HUES6 (cell line): ENCODE measurements around the gene CACNG1.

Experiments used
- H3K27ac ChIP-seq: 2 replicates; pipeline ENCODE4 v1.7.0; 2013; ENCODE audit warnings: low read depth, mild to moderate bottlenecking, low read length, inconsistent platforms
- H3K27me3 ChIP-seq: 2 replicates; pipeline ENCODE4 v1.6.1; 2013; ENCODE audit warnings: low read length; ENCODE audit not compliant: control insufficient read depth, insufficient read depth
- H3K36me3 ChIP-seq: 2 replicates; pipeline ENCODE4 v1.6.1; 2013; ENCODE audit warnings: low read length; ENCODE audit not compliant: control insufficient read depth, insufficient read depth
- H3K4me1 ChIP-seq: 2 replicates; pipeline ENCODE4 v1.6.1; 2013; ENCODE audit warnings: low read length; ENCODE audit not compliant: control insufficient read depth, insufficient read depth
- H3K4me3 ChIP-seq: 2 replicates; pipeline ENCODE4 v1.5.1; 2013; ENCODE audit warnings: low read depth, low read length
- H3K9ac ChIP-seq: one replicate; pipeline ENCODE4 v1.6.1; 2013; ENCODE audit warnings: mild to moderate bottlenecking, low read length
- H3K9me3 ChIP-seq: 2 replicates; pipeline ENCODE4 v1.6.1; 2013; ENCODE audit warnings: low read depth, low read length; ENCODE audit not compliant: control insufficient read depth, insufficient read depth

The CACNG1 gene, protein sequence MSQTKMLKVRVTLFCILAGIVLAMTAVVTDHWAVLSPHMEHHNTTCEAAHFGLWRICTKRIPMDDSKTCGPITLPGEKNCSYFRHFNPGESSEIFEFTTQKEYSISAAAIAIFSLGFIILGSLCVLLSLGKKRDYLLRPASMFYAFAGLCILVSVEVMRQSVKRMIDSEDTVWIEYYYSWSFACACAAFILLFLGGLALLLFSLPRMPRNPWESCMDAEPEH

DNA sequence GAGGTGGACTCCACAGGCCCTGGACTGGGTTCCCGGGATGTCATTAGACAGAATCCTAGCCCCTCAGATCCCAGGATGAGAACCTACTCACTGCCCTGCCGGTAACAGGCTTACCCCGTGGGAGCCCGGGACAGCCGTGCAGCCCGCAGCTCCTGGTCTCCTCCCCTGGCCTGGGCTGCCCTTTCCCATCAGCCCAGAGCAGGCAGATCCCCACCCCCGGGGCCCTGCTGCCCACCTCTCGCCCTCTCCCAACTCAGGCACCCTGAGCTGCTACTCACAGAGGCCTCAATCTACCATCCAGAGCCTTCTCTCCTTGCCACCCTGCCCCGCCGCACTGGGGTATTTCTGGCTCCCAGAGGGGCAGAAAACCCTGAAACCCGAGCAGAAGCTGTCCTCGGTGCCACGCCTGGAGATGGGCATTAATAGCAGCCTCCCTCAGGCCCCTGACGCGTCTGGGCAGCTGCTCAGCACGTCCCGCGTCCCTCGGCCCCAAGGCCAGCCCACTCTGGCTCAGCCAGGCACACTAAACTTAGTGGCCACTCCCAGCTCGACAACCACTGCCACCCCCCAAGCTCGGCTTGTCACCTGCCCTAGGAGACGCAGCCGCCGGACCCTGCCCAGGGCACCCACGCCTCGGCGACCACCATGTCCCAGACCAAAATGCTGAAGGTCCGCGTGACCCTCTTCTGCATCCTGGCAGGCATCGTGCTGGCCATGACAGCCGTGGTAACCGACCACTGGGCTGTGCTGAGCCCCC, at the start of gene CACNG1:
Gene CACNG1 (plus strand): TSS at position 539 of the 757 bp plus-strand sequence. CDS start 107 bp downstream, at position 646.
- Histone ChIP-seq H3K36me3 (no peaks in the 10 kb centered on the region), H3K4me1 (no peaks in the 10 kb centered on the region), H3K9me3 (peaks cover 17% of the 10 kb centered on the region), H3K9ac (no peak within 1 kb of the TSS), H3K4me3 (no peak within 1 kb of the TSS), H3K27ac (no peak within 1 kb of the TSS), H3K27me3 (no peaks in the 10 kb centered on the region)

DNA sequence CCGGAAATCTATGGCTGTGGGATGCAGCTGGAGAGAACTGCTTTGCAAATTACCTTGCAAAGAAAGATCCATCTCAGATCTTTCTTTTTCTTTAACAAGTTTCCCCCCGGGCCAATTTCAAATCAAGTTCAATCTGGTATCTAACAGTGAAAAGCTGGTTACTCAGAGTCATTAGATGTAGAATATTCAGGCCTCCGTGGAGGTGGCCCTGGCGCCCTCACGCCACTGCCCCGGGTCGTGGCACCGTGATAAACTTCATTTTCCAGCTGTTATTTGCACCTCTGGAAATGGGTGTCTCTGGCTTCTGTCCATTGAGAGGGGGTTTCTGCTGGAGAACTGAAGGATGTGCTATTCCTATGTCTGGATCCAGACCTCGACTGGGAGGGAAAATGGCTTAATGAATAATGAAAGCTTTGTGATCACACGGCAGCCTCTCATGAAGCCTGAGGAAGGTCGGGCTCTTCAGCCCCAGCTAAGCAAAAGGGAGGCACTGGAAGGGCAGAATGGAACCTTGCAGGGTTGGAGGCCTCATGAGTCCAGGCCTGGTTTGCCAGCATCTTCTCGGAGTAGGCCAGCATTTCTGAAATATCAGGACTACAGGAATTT, 49.3 kb upstream of the CACNG1 start:
- Histone ChIP-seq H3K4me3 (no peak overlapping the region), H3K4me1 (no peaks in the 10 kb centered on the region), H3K9ac (no peak overlapping the region), H3K27me3 (no peaks in the 10 kb centered on the region), H3K27ac (no peak overlapping the region), H3K9me3 (no peaks in the 10 kb centered on the region), H3K36me3 (no peaks in the 10 kb centered on the region)

DNA sequence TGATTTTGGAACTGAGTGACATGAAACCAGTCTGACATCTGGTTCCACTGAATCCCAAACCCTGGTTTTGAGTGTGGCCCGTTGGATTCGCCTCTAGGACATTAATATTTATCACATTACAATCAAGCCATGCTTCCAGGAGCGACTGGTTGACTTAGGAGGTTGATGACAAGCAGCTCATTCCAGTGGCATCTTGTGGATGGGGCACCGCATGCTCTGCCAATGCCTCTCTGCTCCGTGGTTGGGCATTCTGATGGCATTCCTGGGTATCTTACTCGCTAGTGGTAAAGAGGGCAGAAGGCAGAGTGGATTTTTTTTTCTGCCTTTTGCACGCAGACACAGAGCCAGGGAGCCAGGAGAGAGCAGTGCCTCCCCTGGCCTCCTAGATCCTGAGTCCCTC, 48.4 kb upstream of the CACNG1 start:
- H3K4me1 ChIP-seq = no peaks in the 10 kb centered on the region

DNA sequence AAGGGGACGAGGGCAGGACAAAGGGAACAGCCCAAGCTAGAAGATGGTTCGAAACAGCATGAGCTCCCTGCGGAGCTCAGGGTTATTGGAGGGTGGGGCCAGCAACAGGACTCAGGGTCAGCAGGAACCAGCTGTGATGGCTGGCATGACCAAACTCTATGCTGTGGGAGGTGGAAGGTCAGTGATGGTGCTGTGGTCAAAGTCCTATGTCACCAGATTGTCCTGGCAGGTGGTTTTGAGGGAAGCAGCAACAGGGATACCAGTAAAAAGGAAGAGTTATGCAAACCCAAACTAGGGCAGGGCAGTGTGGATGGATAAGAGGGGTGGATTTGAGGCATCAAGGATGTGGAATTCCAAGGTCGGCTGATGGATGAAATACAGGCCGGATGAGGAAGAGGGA, 47.4 kb upstream of the CACNG1 start:
- H3K27ac ChIP-seq = no peak overlapping the region
- peaks cover 9% of the 10 kb centered on the region for H3K9me3 ChIP-seq
- no peaks in the 10 kb centered on the region for H3K27me3 ChIP-seq
- H3K4me1 ChIP-seq = no peaks in the 10 kb centered on the region
- H3K4me3 ChIP-seq = no peak overlapping the region
- H3K36me3 ChIP-seq = no peaks in the 10 kb centered on the region
- H3K9ac ChIP-seq = no peak overlapping the region

More for the DNA sequence above, 48.4 kb upstream of the CACNG1 start:
- Histone ChIP-seq H3K27me3 (no peaks in the 10 kb centered on the region), H3K9me3 (peaks cover 6% of the 10 kb centered on the region), H3K9ac (no peak overlapping the region), H3K4me3 (no peak overlapping the region), H3K27ac (no peak overlapping the region), H3K36me3 (no peaks in the 10 kb centered on the region)

DNA sequence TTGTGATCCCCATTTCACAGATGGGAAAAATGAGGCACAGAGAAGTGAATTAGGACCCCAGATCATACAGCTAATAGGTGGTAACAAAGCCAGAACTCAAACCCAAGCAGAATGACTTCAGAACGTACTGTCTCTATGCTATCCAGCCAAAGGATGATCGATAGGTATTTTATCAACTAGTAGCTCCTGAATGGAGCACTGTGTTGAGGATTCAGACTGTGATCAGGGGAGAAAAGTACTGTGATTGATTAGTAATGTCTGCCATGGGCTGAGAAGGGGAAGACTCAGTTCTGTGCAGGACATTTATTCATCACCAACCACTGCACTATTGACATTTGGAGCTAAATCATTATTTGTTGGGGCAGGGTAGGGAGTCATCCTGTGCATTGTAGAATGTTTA, 41.1 kb upstream of the CACNG1 start:
- H3K9me3 ChIP-seq = peaks cover 9% of the 10 kb centered on the region
- H3K27ac ChIP-seq = no peak overlapping the region
- no peaks in the 10 kb centered on the region for H3K4me1 ChIP-seq
- no peaks in the 10 kb centered on the region for H3K27me3 ChIP-seq
- H3K9ac ChIP-seq = no peak overlapping the region
- H3K36me3 ChIP-seq = no peaks in the 10 kb centered on the region
- no peak overlapping the region for H3K4me3 ChIP-seq

DNA sequence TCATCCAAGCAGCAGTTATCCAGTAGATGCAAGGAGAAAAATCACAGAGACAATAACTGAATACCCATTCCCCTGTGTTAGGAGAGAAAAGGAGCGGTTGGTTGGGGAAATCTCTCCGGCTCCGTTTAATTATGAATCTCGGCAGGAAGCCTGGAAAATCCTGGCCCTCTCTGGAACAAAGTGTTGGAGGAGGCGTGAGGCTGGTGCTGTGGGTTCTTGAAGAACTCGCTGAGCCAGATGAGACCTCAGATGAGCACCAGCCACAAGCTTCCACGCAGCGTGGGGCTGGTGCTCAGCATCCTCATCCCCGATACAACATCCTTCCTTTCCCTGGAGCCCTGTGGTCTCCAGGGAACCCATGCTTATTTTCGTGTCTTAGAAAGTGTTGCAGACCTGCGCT, 40.2 kb upstream of the CACNG1 start:
- H3K9me3 ChIP-seq = peaks cover 9% of the 10 kb centered on the region
- H3K27me3 ChIP-seq = no peaks in the 10 kb centered on the region
- H3K36me3 ChIP-seq = no peaks in the 10 kb centered on the region
- no peak overlapping the region for H3K4me3 ChIP-seq
- no peak overlapping the region for H3K27ac ChIP-seq
- H3K4me1 ChIP-seq = no peaks in the 10 kb centered on the region
- H3K9ac ChIP-seq = no peak overlapping the region

DNA sequence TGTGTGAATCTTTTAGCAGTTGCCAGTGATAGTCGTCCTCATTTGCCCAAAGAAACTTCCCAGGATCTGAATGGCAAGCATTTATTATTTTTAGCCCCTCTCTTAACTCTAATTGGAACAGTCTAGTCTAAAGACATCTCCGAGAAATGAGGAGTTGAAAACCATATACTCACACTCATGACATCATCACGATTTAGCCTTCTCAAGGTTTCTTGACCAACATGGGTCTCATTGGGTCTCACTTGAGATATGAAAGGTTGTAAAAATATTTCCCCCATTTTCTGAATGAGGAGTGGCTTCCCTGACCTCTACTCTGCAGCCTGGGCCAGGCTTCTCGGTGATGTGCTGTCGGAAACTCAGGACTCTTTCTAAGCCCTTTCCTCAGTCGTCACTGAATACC, 37.1 kb upstream of the CACNG1 start:
- Histone ChIP-seq H3K4me3 (no peak overlapping the region), H3K9ac (no peak overlapping the region), H3K4me1 (no peaks in the 10 kb centered on the region), H3K9me3 (no peaks in the 10 kb centered on the region), H3K36me3 (no peaks in the 10 kb centered on the region), H3K27ac (no peak overlapping the region), H3K27me3 (no peaks in the 10 kb centered on the region; the same call in 1 of the 2 replicates)

DNA sequence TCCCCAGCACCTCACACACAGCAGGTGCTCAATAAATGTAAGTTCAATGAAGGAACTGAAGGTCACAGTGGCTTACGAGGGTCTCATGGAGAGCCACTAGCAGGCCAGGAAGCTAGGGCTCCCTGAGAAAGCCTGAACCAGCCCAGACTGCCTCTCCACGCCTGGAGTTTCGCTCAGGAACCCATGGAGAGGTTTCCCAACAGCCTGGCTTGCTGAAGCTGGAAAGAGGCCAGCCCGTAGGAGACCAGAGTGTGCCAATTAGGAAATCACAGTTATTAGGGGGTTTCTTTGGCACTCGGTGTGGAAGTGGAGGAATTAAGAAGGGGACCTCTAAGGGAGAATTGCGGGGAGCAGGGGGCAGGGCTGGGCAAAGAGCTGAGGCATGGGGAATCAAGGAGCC, 36.3 kb upstream of the CACNG1 start:
- Histone ChIP-seq H3K27ac (no peak overlapping the region), H3K27me3 (no peaks in the 10 kb centered on the region; the same call in 1 of the 2 replicates), H3K36me3 (no peaks in the 10 kb centered on the region), H3K9ac (no peak overlapping the region), H3K9me3 (no peaks in the 10 kb centered on the region), H3K4me1 (no peaks in the 10 kb centered on the region), H3K4me3 (no peak overlapping the region)

DNA sequence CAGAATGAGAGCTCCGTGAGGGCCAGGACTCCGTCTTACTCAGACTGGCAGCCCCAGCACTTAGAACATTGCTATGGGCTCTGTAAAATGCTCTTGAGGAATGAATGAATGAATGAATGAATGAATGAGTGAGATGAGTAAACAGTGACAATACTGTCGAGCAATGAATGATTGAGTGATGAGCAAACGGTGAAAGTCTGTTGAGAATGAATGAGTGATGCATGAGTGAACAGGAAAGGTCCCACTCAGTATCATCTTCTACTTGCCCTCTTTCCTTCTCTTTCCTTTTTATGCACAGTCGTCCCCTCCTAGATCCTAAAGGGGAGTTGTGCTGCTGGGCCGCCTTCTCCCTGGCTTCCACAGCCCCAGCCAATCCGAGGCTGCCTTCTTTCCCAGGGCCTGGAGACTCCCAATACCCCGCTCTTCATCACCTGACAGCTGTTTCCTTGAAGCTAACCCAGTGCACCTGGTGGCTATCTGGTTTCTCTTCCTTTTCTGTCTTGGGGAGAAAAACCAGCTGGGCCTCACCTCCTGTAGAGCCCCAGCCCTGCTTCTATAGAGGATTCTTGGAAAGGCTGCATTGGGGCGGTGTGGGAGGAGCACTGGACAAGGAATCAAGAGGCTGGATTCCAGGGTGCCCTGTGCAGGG, 32.7 kb upstream of the CACNG1 start:
- Histone ChIP-seq H3K9ac (no peak overlapping the region), H3K9me3 (no peaks in the 10 kb centered on the region), H3K4me3 (no peak overlapping the region), H3K4me1 (no peaks in the 10 kb centered on the region), H3K27me3 (no peaks in the 10 kb centered on the region; the same call in 1 of the 2 replicates), H3K36me3 (no peaks in the 10 kb centered on the region), H3K27ac (no peak overlapping the region)

DNA sequence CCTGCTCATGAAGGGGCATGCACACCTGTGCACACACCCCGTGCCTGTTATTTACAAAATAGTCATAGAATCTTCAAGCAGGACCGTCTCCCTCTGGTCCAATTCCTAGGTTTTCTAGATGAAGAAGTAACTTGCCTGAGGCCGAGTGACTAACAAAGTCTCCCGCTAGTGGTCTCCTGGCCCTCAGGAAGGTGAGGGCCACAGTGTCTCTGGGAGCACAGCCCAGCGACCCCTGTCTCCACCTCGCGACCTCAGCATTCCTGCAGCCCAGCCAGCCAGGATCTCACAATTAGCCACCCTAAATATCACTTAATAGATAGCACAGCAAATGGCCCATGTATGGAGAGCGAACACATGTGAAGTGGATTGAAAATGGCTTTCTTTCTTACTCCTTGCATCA, 30.5 kb upstream of the CACNG1 start:
- Histone ChIP-seq H3K27me3 (no peaks in the 10 kb centered on the region; the same call in 1 of the 2 replicates), H3K9me3 (no peaks in the 10 kb centered on the region), H3K27ac (no peak overlapping the region), H3K9ac (no peak overlapping the region), H3K4me1 (peaks cover 5% of the 10 kb centered on the region; the same call in 1 of the 2 replicates), H3K4me3 (no peak overlapping the region), H3K36me3 (no peaks in the 10 kb centered on the region)

DNA sequence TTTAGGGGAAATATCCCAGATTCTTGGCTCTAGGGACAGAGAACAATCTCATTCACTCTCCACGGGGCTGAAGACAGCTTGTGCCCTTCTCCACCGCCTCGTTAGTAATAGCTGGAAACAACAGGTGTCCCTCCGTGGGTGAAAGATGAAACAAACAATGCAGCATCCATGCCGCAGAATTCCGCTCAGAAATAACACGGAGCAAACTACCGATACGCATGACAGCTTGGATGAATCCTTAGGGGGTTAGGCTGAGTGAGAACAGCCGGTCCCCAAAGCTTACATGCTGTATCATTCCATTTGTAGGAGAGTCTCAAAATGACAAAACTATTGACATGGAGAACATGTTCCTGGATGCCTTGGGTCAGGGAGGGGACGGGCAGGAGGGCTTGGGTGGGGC, 29.4 kb upstream of the CACNG1 start:
- no peaks in the 10 kb centered on the region for H3K36me3 ChIP-seq
- peaks cover 5% of the 10 kb centered on the region; the same call in 1 of the 2 replicates for H3K4me1 ChIP-seq
- H3K9me3 ChIP-seq = no peaks in the 10 kb centered on the region
- no peak overlapping the region for H3K4me3 ChIP-seq
- H3K9ac ChIP-seq = no peak overlapping the region
- H3K27me3 ChIP-seq = no peaks in the 10 kb centered on the region; the same call in 1 of the 2 replicates
- no peak overlapping the region for H3K27ac ChIP-seq
